ENCODE results near the gene MRPL54.

GRCh38 chr19:3798137-3798536 lies 35.7 kb downstream of the MRPL54 start:
- TF ChIP-seq CTCF (IDR thresholded peaks at IDR 0.05), result no peak
- TF ChIP-seq POLR2A (IDR thresholded peaks at IDR 0.05), result no peak

Data from heart left ventricle (tissue), 13 donors.